Measurements from ENCODE around the gene TMA7B. TPM values are rescaled to one million over a fixed set of nuclear protein-coding genes. Genes with fewer than 3 reads are reported as not detected.

TMA7B gene
- not detected for total RNA-seq
- long read RNA-seq = 0 reads

- no peaks in the 10 kb centered on the region for H3K27me3 ChIP-seq (ENCODE audit: low read depth)
- H3K4me1 ChIP-seq = peaks cover 9% of the 10 kb centered on the region
- no peak for DNase-seq
- peak; percentile 36 for TF ChIP-seq CTCF (IDR thresholded peaks at IDR 0.05; ENCODE audit: borderline replicate concordance)
- H3K9me3 ChIP-seq (replicated peaks) = no peaks in the 10 kb centered on the region
- intact Hi-C loops (cut with micrococcal nuclease) = no loop called here
- no peak within 1 kb of the TSS for H3K4me3 ChIP-seq
- H3K36me3 ChIP-seq = no peaks in the 10 kb centered on the region
- no peak within 1 kb of the TSS for H3K27ac ChIP-seq (replicated peaks)
Observed at GRCh38 chr22:39959640-39960447, at the start of gene TMA7B. Gene TMA7B (plus strand): TSS chr22:39960397. CDS start chr22:39964375, 3,978 bp downstream.

GRCh38 chr22:39910876-39911613, 49.2 kb upstream of the TMA7B start:
- Histone ChIP-seq H3K9me3 (replicated peaks) (no peaks in the 10 kb centered on the region), H3K27ac (replicated peaks) (no peak overlapping the region), H3K4me1 (no peaks in the 10 kb centered on the region), H3K36me3 (no peaks in the 10 kb centered on the region), H3K4me3 (no peak overlapping the region), H3K27me3 (ENCODE audit: low read depth) (peaks cover 80% of the 10 kb centered on the region)
- no peak for TF ChIP-seq CTCF (IDR thresholded peaks at IDR 0.05; ENCODE audit: borderline replicate concordance)
- DNase-seq = no peak
- intact Hi-C loops (cut with micrococcal nuclease) = no loop called here

GRCh38 chr22:39913321-39913720, 46.9 kb upstream of the TMA7B start:
- H3K27me3 ChIP-seq (ENCODE audit: low read depth) = peaks cover 85% of the 10 kb centered on the region
- TF ChIP-seq CTCF (IDR thresholded peaks at IDR 0.05; ENCODE audit: borderline replicate concordance) = no peak
- H3K27ac ChIP-seq (replicated peaks) = no peak overlapping the region
- no peak for DNase-seq
- H3K4me3 ChIP-seq = no peak overlapping the region
- H3K9me3 ChIP-seq (replicated peaks) = no peaks in the 10 kb centered on the region
- intact Hi-C loops (cut with micrococcal nuclease) = no loop called here
- H3K4me1 ChIP-seq = peaks cover 4% of the 10 kb centered on the region
- no peaks in the 10 kb centered on the region for H3K36me3 ChIP-seq

- Histone ChIP-seq H3K4me1 (peaks cover 4% of the 10 kb centered on the region), H3K36me3 (no peaks in the 10 kb centered on the region), H3K27me3 (ENCODE audit: low read depth) (peaks cover 90% of the 10 kb centered on the region), H3K27ac (replicated peaks) (no peak overlapping the region), H3K4me3 (no peak overlapping the region), H3K9me3 (replicated peaks) (no peaks in the 10 kb centered on the region)
- TF ChIP-seq CTCF (IDR thresholded peaks at IDR 0.05; ENCODE audit: borderline replicate concordance) = no peak
- intact Hi-C loops (cut with micrococcal nuclease) = no loop called here
- DNase-seq = no peak
Observed at GRCh38 chr22:39913886-39914285, 46.3 kb upstream of the TMA7B start.

GRCh38 chr22:39914584-39914983, 45.6 kb upstream of the TMA7B start:
- intact Hi-C loops (cut with micrococcal nuclease) = no loop called here
- no peaks in the 10 kb centered on the region for H3K36me3 ChIP-seq
- H3K9me3 ChIP-seq (replicated peaks) = no peaks in the 10 kb centered on the region
- peaks cover 90% of the 10 kb centered on the region for H3K27me3 ChIP-seq (ENCODE audit: low read depth)
- no peak for TF ChIP-seq CTCF (IDR thresholded peaks at IDR 0.05; ENCODE audit: borderline replicate concordance)
- no peak overlapping the region for H3K4me3 ChIP-seq
- H3K27ac ChIP-seq (replicated peaks) = no peak overlapping the region
- no peak for DNase-seq
- peaks cover 4% of the 10 kb centered on the region for H3K4me1 ChIP-seq
